Hematopoietic multipotent progenitor cell treated with erythropoietin and hydrocortisone succinate and interleukin-3 and kit ligand, for 4 days (in vitro differentiated cells): ENCODE results near the gene EIF2AK3.
"Not testable (repeated sequence)": the region's sequence is repeated elsewhere in the genome, so short reads cannot be mapped to it uniquely, and the experiment has no call there.

Source experiments
- DNase-seq: peaks from one replicate; pipeline ENCODE4 v3.0.0-alpha.2; 2015

The EIF2AK3 gene

GRCh38 chr2:88627055-88627855 is at the start of gene EIF2AK3:
Gene EIF2AK3, minus strand, starts transcription at chr2:88627464. Its CDS starts 190 bp downstream, at chr2:88627274.
- peak; percentile 100 for DNase-seq

GRCh38 chr2:88673363-88673762 is 46.1 kb upstream of the EIF2AK3 start:
- peak; percentile 32 for DNase-seq

DNA sequence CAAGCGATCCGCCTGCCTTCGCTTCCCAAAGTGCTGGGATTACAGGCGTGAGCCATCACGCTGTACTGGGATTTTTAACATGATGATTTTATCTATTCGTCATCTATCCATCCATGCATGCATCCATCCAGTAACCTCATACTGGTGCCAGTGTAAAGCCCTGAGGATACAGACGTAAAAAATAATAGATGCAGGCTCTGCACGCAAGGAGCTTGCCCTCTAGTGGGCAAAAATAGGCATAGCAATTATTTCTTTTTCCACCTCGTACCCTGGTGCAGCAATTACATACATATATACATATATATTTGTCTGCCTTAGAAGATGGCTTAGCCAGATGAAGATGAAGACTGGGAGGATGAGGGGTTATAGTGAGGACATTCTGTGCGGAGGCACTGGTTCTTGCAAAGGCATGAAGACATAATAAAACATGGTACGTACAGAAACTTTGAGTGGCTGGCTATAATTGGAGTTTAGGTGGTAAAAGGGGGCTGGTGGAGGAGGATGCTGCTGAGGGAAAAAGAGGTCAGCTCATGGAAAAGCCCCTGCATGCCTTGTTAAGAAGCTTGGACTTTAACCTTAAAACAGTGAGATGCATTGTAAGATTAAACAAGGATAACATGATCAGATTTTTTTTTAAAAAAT is 44.6 kb upstream of the EIF2AK3 start:
- peak; percentile 78 for DNase-seq

DNA sequence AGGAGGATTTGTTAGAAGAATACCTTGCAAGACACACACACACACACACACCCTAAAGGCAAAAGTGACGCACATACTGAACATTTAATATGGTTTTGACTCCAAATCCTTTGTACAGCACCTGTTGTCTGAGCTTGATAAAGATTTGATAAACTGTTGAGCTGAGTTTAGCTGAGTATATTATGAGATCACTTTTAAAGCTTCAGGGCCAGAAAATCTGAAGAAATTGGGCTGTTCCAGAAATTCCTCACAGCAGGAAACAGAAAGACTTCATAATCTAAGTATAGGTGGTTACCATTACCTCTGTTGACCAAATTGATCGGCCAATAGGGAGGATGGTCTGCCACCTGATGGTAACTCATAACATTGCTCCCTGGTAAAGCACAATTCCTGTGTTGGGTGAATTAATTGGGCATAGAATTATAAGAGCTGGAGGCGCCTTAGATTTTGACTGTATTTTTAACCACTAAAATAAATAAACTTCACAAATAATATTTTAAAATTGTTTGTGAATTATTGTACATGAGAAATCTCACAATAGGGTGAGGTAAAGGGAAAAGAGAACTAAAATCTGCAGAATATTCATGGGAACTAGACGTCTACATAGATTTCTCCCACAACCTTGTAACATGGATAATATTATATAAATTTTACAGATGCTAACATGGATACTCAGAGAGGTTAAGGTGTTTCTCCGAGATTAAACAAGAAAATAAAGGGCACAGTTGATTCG is 42.4 kb upstream of the EIF2AK3 start:
- peak; percentile 62 for DNase-seq

GRCh38 chr2:88668862-88669261 is 41.6 kb upstream of the EIF2AK3 start:
- no peak for DNase-seq

DNA sequence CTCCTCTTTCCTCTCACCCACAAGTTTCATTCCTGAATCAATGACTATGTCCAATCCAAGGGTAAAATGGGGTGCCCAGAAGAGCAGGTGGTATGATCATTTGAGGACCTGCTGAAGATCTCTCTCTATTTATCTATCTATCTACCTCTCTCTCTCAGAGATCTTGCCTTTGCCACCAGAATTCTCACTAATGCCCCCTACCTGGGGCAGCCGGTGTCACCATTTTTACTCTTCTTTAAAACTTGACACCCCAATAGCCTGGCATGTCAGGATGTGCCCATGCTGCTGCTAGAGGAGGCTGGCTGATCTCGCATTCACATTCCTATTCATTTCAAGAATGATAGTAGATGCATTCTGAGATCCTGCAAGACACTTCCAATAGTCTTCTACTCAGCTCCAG is 40.0 kb upstream of the EIF2AK3 start:
- DNase-seq: no peak

DNA sequence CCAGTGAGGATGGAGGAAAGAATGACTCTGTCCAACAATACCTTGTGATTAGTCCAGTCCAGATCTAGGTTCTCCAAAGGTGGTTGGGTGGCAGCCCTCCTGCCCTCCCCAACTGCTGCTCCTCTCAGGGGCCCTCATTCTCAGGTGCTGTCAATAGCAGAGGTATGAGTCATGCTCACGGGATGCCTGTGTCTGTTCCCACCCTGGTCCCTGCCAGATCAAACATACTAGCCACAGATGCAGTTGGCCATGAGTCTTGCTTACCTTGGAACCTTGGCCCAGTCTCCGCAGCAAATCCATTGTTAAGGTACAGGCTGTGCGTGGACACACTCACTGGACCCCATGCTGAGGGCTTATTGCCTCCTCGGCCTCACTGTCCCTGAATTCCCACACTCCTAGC is 39.3 kb upstream of the EIF2AK3 start:
- no peak for DNase-seq

GRCh38 chr2:88660622-88661021 is 33.4 kb upstream of the EIF2AK3 start:
- DNase-seq: no peak

DNA sequence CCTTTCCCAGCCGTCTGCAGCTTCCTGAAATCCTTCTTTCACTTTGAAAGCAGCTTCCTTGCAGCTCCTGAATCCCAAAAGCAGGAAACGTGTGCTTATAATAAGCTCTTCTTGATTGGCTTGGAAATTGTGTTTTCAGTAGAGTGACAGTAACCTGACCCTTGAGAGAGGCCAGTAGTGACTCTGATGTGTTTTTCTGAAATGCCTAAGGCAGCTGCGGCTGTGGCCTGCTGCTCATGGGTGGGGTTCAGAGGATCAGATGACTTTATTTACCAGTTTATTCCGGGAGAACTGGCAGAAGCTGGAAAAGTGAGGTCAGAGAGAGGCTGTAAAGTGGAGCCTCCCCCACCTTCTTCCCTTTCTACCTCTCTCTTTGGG is 32.3 kb upstream of the EIF2AK3 start:
- no peak for DNase-seq

GRCh38 chr2:88658881-88659537 is 31.7 kb upstream of the EIF2AK3 start:
- DNase-seq: no peak

GRCh38 chr2:88658326-88658725 is 31.1 kb upstream of the EIF2AK3 start:
- DNase-seq: peak; percentile 26

- DNase-seq: no peak
Measured at GRCh38 chr2:88657131-88657530, 29.9 kb upstream of the EIF2AK3 start.

GRCh38 chr2:88656690-88657089 is 29.4 kb upstream of the EIF2AK3 start:
- no peak for DNase-seq

DNA sequence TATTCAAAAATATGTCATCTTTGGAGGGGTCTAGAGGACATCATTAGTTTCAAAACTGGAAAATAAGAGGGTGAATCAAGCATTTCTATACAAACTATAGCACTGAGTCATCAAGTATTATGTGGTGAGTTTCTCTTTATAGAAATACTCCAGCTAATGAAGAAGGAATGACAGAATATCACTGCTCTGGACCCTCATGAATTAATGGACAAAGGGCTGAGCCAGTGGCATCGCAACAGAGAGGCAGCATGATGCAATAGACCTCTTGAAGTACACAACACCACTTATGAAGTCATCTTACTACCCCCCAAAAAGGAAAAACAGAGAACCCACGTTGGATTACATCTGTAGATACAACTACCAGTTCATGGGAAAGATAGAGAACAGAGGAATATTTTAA is 27.4 kb upstream of the EIF2AK3 start:
- no peak for DNase-seq

GRCh38 chr2:88651646-88652045 is 24.4 kb upstream of the EIF2AK3 start:
- DNase-seq: no peak

- DNase-seq: not testable (repeated sequence)
Measured at GRCh38 chr2:88645291-88645882, 18.1 kb upstream of the EIF2AK3 start.

DNA sequence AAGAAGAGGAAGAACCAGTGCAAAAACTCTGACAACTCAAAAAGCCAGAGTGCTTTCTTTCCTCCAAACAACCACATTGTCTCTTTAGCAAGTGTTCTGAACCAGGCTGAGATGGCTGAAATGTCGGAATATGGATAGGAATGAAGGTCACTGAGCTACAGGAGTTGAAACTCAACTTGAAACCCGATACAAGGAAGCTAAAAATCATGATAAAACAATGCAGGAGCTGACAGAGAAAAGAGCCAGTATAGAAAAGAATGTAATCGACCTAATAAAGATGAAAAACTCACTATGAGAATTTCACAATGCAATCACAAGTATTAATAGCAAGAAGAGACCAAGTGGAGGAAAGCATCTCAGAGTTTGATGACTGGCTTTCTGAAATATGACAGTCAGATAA is 15.0 kb upstream of the EIF2AK3 start:
- no peak for DNase-seq

GRCh38 chr2:88641330-88641729 is 14.1 kb upstream of the EIF2AK3 start:
- no peak for DNase-seq

- no peak for DNase-seq
Measured at GRCh38 chr2:88639865-88640264, 12.6 kb upstream of the EIF2AK3 start.

- peak; percentile 18 for DNase-seq
Measured at GRCh38 chr2:88638743-88639142, 11.5 kb upstream of the EIF2AK3 start.

DNA sequence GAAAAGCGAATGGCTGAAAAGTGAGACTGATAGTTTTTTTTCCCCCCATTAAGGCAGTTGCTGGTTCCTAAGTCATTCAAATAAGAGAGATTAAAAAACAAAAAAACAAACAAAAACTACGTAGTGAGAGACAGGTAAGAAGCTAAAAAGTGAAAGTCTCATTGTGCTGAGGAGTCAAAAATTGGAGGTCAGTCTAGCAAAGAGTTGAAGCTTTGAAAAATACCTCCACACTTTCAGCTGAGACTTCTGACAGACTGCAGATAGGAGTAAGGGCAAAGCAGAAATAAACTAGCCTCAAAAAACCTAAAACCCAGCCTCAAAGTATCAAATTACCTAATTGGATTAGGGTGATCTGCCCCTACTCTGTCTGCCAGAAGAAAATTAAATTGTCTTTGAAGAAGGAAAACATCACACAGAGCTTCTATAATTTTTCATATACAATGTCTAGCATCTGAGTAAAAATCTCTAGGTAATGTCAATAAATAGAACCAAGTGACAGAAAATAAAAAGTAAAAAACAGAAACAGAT is 10.9 kb upstream of the EIF2AK3 start:
- no peak for DNase-seq

DNA sequence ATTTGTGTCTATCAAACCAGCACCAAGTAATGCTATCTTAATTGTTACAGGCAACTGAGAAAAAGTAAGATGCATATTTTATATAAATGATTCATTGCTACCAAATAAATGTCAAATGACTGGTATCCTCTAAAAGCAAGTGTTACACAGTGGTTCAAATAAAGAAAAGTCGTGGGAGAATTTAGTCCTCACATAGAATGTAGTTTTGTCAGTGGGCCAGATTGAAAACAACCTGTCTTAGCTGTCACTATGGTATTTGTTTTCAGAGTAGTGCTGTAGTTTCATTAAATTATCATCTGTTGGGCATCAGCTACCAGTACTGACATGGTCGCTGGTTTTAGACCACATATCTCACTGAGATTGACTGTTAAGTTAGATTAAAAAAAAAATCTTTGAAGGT is 10.2 kb upstream of the EIF2AK3 start:
- DNase-seq: no peak

- DNase-seq: no peak
Measured at GRCh38 chr2:88636026-88636425, 8.8 kb upstream of the EIF2AK3 start.
